IPS DF 19.7 (cell line): ENCODE measurements around the gene ARHGEF1.

ENCODE experiments used
- DNase-seq: peaks from one replicate; pipeline ENCODE4 v3.0.0-alpha.2; 2013; ENCODE audit warnings: low read depth, low spot score

ARHGEF1 gene

DNA sequence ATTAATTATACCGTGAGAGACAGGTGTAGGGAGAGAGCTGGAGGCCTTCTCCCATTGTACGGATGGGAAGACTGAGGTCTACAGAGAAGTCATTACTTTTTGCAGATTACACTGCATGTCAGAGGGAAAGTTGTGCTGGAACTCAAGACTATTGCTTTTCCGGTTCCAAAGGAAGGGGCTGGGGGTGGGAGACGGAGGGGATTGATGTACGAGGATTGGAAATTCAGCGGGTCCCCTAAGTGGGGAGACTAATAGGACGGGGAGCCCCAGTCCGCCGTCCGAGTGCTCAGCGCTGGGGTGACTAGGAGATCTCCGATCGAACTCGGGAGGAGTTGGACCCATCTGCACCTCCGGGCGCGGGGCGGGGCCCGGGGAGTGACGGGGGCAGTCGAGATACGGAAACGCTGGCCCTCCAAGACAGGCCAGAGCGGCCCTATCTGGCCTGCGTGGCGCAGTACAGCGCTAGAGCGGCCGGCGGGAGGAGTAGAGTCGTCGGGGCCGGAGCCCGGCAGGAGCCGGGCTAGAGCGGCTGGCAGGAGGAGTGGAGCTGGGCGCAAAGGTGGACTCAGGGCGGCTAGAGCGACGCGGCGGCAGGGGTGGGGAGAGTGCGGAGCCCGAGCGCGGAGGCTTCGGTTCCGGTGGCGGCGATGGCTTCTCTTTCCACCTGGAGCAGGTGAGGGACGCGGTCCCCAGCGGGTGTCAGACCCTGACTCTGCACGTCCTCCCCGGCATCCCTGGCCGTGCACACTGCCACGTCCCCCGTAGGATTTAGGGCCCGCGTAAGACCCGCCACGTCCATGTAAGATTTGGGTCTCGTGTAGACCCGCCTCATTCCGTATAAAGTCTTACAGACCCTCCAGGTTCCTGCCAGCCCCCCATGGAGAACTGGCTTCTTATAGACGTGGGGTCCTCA, 1.1 kb downstream of the ARHGEF1 start:
- peak; percentile 84 for DNase-seq

DNA sequence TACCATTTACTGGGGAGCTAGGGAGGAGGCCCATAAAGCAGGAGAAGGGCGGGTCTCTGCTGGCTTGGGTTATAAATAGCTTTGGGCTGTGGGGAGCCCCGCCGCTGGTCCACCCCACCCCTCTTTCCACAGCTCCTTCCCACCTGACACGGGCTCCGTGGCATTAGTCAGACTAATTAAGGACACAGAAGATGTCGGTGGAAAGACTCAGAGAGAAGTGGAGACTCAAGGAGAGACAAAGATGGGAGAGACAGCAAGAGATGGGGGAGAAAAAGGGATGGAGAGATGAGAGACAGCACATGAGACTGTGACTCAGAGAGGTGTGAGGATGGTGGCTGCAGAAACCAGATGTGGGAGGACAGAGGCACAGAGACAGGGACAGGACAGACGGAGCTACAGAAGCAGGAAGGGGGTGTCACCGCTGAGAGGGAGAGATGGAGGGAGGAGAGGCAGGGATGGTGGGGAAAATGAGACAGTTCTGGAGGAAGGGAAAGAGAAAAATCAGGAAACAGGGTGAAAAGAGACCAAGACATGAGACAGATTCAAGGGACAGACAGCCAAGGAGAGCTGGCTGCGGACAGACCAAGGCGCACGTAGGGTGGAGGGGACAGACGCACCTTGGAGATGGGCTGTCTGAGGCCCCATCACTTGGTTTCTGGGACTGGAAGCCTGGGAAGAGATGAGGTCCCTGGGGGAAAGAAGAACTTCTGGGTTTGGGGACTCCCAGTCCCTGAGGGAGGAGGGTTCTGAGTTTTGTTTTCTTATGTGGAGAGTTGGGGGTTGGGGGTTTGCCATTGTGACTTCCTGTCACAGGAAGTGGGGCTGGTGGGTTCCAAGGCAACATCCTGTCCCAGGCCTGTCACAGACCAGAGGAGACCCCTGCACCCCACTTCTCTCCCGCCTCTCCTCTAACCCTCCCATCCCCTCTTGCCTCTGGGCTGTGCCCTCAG, 4.1 kb downstream of the ARHGEF1 start:
- no peak for DNase-seq

DNA sequence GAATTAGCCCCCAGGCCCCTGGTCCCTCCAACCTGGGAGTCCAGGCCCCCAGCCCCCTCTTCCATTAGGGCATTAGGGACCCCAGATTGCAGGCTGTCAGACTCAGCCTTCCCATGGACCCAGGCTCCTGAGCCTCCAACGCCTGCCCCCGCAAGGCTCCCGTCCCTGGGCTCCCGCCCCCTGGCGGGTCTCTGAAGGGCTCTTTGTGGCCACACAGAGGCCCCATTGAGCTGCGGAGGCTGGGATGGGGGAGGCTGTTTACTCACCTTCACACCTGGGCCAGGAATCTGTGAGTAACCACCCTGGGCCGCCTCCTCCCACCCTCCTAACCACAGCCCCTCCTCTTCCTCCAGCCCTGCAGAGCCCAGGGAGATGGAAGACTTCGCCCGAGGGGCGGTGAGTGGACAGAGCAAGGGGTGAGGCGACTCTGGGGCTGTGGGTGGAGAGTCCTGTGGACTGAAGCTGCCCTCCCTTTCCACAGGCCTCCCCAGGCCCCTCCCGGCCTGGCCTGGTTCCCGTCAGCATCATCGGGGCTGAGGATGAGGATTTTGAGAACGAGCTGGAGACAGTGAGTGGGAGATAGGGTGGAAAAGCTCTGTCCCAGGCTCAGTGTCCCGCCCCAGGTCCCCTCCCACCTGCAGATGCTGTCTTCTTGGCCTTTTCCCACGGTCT, 4.9 kb downstream of the ARHGEF1 start:
- peak; percentile 61 for DNase-seq

DNA sequence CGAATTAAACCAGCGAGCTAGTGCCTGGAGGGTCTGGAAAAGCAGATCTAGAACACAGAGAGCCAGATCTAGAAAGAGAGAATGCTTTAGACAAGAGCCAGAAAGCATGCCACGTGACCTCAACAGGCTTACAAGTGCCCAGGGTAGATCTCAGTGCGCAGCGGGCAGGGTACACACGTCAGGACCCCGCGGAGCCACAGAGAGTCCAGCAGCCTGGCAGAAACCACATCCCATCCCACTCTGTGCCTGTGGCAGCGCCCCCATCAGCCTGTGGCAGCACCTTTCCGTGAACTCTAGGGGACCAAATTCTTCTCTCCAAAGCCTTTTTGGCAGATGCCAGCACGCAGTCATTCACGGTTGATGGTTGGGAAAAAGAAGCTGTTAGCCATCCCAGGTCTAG, 5.9 kb downstream of the ARHGEF1 start:
- no peak for DNase-seq

DNA sequence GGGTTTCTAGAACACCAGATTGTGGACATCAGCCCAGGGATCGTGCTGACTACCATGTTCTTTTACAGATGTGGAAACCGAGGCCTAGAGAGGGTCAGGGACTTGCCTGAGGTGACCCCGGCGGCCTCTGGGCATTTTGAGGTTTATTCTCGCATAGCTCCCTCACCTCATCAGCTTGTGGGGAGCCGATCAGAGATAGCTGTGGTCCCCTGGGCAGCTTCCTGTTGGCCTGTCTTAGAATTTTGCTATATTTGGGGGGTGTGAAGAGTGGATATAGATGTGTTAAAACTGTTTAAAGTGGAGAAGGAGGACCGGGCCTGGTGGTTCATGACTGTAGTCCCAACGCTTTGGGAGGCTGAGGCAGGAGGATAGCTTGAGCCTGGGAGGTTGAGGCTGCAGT, 6.9 kb downstream of the ARHGEF1 start:
- DNase-seq, result no peak

DNA sequence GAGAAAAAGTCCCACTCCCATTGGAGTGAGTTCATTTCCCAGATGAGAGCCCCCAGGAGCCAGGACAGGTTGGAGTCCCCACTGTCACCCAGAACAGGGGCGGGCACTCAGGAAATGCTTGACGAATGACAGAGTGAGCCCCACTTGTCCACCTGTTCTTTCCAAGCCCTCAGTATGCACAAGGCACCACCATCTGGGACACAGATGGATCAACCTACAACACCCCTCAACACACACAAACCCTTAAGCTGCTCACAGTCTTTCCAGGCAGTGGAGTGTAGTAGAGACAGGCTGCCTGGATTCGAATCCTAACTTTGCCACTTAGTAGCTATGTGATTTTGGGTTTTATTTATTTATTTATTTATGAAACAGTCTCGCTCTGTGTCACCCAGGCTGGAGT, 8.0 kb downstream of the ARHGEF1 start:
- no peak for DNase-seq

DNA sequence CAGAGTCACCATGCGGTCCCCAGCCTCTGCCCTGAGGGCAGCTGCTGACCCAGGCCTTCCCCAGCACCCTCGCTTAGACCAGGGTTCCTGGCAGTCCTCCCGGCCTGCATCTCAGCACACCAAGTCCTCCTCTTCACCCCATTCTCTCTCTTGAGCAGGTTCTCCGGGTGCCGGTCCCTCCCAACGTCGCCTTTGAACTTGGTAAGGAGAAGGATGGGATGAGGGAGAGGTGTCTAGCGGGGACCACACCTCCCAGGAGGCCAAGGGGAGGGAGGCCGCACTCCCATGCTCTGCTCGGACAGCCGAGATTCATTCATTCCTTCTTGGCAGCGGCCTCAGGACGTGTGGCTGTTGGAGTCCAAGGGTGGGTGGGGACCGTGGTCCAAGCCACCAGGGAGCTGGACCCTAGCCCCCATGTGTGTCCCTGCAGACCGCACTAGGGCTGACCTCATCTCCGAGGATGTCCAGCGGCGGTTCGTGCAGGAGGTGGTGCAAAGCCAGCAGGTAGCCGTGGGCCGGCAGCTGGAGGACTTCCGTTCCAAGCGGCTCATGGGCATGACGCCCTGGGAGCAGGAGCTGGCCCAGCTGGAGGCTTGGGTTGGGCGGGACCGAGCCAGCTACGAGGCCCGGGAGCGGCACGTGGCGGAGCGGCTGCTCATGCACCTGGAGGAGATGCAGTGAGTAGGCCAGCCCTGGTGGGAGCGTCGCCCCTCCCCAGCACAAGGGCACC, 9.4 kb downstream of the ARHGEF1 start:
- DNase-seq, result no peak

DNA sequence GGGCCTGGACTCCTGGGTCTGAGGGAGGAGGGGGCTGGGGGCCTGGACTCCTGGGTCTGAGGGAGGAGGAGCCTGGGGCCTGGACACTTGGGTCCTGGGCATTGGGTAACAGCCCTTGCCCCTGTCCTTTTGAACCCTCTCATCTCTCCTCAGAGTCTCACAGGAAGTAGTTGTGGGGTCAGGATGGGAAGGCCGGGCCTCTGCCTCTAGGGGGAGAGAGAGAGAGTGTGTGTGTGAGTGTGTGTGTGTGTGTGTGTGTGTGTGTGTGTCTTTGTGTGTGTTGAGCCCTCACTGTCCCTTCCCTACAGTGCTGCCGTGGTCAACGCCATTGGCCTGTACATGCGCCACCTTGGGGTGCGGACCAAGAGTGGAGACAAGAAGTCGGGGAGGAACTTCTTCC, 10.9 kb downstream of the ARHGEF1 start:
- DNase-seq, result no peak

DNA sequence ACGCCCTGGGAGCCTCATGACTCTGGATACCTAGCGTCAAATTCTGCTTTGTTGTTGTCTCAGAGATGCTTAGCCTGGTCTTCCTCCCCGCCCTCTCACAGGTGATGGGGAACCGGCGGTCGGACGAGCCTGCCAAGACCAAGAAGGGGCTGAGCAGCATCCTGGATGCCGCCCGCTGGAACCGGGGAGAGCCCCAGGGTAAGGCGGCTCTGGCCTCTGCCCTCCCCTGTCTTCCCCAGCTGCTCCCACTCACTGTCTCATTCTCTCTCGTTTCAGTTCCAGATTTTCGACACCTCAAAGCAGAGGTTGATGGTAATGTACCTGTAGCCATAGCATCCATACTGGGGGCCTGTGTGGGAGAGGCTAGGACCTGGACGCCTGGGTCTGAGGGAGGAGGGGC, 11.4 kb downstream of the ARHGEF1 start:
- no peak for DNase-seq

DNA sequence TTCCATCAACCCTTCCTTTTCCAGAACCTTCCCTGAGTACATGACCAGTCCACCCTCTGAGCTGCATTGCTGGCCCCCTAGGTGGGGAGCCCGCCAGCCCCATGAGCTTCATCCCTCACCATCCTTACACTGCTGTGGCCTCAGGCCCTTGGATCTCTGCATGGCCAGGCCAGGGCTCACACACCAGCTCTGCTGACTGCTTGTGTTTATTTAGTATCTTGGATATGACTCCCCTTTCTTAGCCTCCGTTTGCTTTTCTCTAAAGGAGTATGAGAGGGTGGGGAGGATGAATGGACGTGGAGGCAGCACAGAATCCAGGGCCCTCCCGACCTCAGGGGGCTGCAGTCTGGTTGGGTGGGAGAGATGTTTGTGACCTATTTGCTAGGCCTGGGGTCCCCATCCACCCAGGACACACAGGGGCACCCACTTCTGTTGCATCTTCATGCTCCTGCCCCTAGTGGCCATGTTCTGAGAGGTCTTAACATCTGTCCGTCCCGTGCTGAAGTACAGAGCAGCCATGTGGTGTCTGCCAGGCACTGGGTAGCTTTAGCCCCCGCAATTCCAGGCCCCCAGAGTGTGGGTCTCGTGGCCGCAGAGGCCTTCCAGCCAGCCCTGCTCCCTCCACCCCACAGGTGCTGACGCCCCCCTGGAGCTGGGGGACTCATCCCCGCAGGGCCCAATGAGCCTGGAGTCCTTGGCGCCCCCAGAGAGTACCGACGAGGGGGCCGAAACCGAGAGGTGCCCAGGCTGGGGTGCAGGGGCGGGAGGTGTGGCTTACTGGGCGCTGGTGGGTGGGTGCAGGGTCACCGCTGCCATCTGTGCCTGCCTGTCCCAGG, 13.0 kb downstream of the ARHGEF1 start:
- no peak for DNase-seq

DNA sequence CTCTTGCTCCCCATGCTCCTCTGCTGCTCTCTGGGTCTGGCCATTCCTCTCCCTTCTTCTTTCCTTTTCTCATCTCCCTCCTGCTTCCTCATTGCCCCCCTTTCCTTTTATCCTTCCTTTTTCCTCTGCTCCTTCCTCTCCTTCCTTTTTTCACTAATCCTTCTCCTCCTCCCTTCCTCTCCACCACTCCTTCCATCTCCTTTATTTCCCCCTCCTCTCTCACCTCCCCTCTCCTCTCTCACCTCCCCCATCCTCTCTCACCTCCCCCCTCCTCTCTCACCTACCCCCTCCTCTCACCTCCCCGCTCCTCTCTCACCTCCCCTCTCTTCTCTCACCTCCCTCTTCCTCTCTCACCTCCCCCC, 13.6 kb downstream of the ARHGEF1 start:
- no peak for DNase-seq

DNA sequence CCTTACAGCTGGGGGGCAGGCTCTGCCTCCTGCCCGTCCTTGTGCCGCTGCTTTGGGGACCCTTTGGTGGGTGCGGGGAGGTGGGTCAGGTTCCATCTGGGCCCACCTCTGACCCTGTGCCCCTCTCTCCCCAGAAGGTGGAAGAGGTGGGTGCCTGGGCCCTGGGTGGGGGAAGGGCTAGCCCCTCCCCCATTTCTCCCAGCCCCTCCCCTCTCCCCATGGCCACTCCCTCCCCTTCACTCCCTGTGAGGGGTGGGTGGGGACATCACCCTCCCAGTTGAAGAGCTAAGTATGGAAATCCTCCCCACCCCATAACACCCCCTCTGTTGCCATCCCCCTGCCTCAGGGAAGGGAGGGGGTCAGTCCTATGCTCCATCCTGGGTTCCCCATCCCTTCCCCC, 14.2 kb downstream of the ARHGEF1 start:
- no peak for DNase-seq

DNA sequence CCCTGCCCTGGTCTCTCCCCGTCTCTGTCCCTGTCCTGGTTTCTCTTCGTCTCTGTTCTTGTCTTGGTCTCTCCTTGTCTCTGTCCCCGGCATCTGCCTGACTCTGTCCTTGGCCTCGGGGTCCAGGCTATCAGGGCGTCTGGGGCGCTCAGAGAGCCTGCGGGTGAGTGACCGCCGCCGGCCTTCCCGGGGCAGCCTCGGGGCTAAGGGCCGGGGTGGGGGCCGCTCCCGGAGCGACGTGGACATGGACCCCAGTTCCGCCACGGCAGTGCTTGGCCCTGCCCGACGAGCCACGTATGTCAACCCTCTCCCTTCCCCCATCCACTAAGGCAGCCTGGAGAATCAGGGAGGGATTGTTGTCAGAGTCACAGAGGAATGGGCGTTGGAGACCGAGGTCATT, 14.8 kb downstream of the ARHGEF1 start:
- DNase-seq, result no peak

DNA sequence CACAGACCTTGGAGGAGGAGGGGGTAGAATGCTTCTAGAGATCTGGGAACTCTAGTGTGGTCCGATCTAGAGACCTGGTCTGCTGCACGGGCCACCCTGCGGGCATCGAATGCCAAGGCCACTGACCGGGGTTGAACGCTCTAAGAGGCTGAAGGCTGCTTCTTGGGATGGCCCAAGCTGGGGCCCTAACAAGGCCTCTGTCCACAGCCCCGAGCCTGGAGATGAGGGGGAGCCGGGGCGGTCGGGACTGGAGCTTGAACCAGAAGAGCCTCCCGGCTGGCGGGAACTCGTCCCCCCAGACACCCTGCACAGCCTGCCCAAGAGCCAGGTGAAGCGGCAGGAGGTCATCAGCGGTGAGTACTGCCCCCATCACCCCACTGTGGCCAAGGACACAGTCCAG, 15.3 kb downstream of the ARHGEF1 start:
- no peak for DNase-seq

DNA sequence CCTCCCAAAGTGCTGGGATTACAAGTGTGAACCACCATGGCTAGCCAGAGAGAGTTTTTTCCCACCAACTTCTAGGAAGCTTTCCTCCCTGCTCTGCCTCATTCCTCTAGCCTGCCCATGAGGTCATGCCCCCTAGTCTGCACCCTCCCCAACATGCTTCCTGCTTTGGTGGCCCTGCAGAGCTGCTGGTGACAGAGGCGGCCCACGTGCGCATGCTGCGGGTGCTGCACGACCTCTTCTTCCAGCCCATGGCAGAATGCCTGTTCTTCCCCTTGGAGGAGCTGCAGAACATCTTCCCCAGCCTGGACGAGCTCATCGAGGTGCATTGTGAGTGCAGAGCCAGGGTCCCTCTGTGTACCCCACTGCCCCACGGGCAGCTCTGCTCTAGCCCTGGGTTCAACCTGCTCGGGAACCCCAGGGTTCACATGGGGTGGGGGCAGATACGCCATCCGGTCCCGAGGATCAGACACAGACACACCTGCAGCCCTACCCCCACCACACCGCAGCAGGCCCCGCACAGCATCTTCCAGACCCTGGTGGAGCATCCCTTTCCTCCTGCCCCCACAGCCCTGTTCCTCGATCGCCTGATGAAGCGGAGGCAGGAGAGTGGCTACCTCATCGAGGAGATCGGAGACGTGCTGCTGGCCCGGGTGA, 18.9 kb downstream of the ARHGEF1 start:
- DNase-seq, result no peak

DNA sequence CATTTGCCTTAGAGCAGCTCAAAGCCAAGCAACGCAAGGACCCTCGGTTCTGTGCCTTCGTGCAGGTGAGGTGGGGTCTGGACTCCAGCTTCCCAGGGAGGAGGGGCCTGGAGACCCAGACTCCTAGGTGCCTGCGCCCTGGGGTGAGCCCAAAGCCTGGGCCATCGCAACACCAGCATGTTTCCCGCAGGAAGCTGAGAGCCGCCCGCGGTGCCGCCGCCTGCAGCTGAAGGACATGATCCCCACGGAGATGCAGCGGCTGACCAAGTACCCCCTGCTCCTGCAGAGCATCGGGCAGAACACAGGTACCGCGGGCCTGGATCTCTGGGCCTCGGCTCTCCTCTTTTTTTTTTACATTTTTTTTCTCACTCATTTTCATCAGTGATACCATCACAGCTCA, 19.6 kb downstream of the ARHGEF1 start:
- no peak for DNase-seq

DNA sequence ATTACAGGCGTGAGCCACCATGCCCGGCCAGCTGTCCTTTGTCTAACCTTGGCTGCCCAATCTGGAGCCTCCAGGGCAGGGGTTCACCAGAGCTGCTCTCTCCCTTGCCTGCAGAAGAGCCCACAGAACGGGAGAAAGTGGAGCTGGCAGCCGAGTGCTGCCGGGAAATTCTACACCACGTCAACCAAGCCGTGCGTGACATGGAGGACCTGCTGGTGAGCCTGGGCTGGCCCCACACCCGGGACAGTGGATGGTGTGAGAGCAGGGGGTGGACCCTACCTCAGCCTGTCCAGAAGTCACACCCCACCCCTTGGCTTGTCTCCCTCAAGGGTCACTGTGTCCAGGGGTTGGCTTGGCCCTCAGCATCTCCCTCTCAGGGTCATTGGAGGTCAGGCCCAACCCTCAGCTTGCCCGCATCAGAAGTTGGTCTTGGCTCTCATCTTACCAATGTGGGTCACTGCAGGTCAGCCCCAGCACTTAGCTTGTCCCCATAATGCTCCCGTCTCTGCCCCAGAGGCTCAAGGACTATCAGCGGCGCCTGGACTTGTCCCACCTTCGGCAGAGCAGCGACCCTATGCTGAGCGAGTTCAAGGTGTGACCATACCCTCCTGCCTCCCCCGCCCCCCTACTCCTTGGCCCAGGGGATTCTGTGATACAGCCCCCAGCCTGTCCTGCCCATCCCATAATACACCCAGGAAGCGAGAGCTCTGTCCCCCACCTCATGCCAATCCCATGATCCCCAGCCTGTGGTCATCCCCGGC, 20.4 kb downstream of the ARHGEF1 start:
- no peak for DNase-seq

DNA sequence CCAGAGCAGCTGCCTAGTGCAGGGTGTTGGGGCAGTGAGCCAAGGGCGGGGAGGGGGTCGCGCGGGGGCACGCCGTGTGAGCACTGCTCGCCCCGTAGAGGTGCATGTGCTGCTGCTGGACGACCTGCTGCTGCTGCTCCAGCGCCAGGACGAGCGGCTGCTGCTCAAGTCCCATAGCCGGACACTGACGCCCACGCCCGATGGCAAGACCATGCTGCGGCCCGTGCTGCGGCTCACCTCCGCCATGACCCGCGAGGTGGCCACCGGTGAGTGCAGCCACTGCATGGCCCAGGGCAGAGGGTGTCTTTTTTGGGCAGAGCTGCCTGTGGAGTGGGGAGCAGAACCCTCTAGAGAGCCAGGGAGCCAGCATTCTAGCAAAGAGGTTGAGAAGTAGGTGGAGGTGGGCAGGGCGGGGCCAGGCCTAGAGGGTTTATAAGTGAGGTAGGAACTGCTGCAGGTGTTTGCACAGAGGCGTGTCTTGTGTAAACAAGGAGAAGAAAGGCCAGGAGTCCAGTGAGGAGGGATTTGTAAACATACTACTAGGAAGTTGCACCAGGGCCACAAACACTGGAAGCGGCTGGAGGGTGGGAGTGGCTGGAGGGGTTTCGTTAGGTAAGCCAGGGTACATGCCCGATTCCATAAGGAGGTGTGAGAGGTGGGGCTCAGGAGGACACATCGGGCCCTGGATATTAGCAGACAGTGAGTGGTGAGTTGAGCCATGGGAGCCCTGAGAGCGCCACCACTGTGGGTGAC, 21.3 kb downstream of the ARHGEF1 start:
- DNase-seq, result no peak
